A549 (cell line): ENCODE measurements around the gene SMAD3. TPM values are rescaled to one million over a fixed set of nuclear protein-coding genes. Genes with fewer than 3 reads are reported as not detected.

Source experiments
- ATAC-seq, 2 experiments: fragments of 200-7000 bp in 1 of 2; fragments of >200 bp in 1 of 2; cut with Nextera tagmentation in 1 of 2; cut with Tn5 transposase in 1 of 2; 3 replicates each; pipeline versions ENCODE4 v1.8.0 to v1.9.1; 2018 to 2020; ENCODE audit warnings: mild to moderate bottlenecking in 1 of 2, moderate library complexity in 1 of 2
- CTCF ChIA-PET: fragments of 300-600 bp; sonication (Branson Sonifier 250); formaldehyde crosslinking; extraction: SDS; loops from one replicate; lab custom pipeline; 2021; ENCODE audit warnings: antibody characterized with exemption, inconsistent platforms; lab: Yijun Ruan, JAX
- POLR2A ChIA-PET: fragments of 350-600 bp; formaldehyde crosslinking; extraction: SDS; loops from one replicate; lab custom pipeline; 2021; ENCODE audit warnings: antibody characterized with exemption, inconsistent platforms; lab: Yijun Ruan, JAX
- DNase-seq, 2 experiments: peaks; one replicate each; pipeline versions ENCODE4 v3.0.0 to v3.0.0-alpha.2; 2011 to 2016; ENCODE audit warnings: low read depth in 1 of 2, low spot score in 1 of 2
- FAIRE-seq: peaks from 2 replicates; lab custom pipeline; 2011; peaks lifted over from hg19 to GRCh38; lab: Jason Lieb, UNC
- H3K27ac ChIP-seq, 2 experiments: fragments of >200 bp; sonication (Bioruptor Twin); formaldehyde crosslinking; 3 replicates each; pipeline ENCODE4 v1.5.1; 2016 to 2017
- H3K4me1 ChIP-seq: fragments of >200 bp; sonication (Bioruptor Twin); formaldehyde crosslinking; 3 replicates; pipeline ENCODE4 v1.6.1; 2016
- H3K4me2 ChIP-seq: fragments of >200 bp; sonication (Bioruptor Twin); formaldehyde crosslinking; 3 replicates; pipeline ENCODE4 v1.6.1; 2016
- H3K4me3 ChIP-seq: fragments of >200 bp; sonication (Bioruptor Twin); formaldehyde crosslinking; 3 replicates; pipeline ENCODE4 v1.5.1; 2016
- H3K9me3 ChIP-seq: fragments of >200 bp; sonication (Bioruptor Twin); formaldehyde crosslinking; 3 replicates; pipeline ENCODE4 v1.6.1; 2016
- BCL3 ChIP-seq: fragments of >200 bp; sonication (Bioruptor Twin); formaldehyde crosslinking; IDR thresholded peaks from 3 replicates; pipeline ENCODE4 v1.6.1; 2016
- BHLHE40 ChIP-seq: IDR thresholded peaks from 2 replicates; pipeline ENCODE4 v1.6.1; 2012; ENCODE audit warnings: low read depth, low read length, inconsistent platforms
- CBX2 ChIP-seq: fragments of 200-600 bp; sonication (generic); IDR thresholded peaks from 2 replicates; pipeline ENCODE4 v1.6.1; 2016; ENCODE audit warnings: low read depth, mild to moderate bottlenecking, borderline replicate concordance
- CBX8 ChIP-seq: fragments of 200-600 bp; sonication (generic); IDR thresholded peaks from 2 replicates; pipeline ENCODE4 v1.6.1; 2016
- CHD4 ChIP-seq: fragments of 200-600 bp; sonication (generic); IDR thresholded peaks from 2 replicates; pipeline ENCODE4 v1.6.1; 2016; ENCODE audit warnings: antibody characterized with exemption, mild to moderate bottlenecking, borderline replicate concordance
- EHF ChIP-seq: fragments of 250-450 bp; sonication (Bioruptor Pico); IDR thresholded peaks from 2 replicates; pipeline ENCODE4 v1.5.0; 2020; ENCODE audit warnings: mild to moderate bottlenecking
- EHMT2 ChIP-seq: fragments of 200-600 bp; sonication (generic); IDR thresholded peaks from 2 replicates; pipeline ENCODE4 v1.6.1; 2016; ENCODE audit warnings: antibody characterized with exemption, low read depth, mild to moderate bottlenecking, moderate library complexity
- ELK1 ChIP-seq: fragments of 150-350 bp; IDR thresholded peaks from 2 replicates; pipeline ENCODE4 v1.6.1; 2014; ENCODE audit warnings: low read depth, mild to moderate bottlenecking, low read length
- EP300 ChIP-seq, 2 experiments: fragments of >200 bp; sonication (Bioruptor Twin); formaldehyde crosslinking; IDR thresholded peaks; 2 replicates in 1 of 2; 3 replicates in 1 of 2; pipeline ENCODE4 v1.6.1; 2016 to 2017
- ESRRA ChIP-seq: fragments of 150-350 bp; IDR thresholded peaks from 2 replicates; pipeline ENCODE4 v1.6.1; 2014; ENCODE audit warnings: mild to moderate bottlenecking, low read length, borderline replicate concordance
- FOSL2 ChIP-seq, 2 experiments: fragments of 450-650 bp in 1 of 2; fragments of >200 bp in 1 of 2; sonication (Bioruptor Twin) in 1 of 2; formaldehyde crosslinking; IDR thresholded peaks; 2 replicates each; pipeline versions ENCODE4 v1.5.0 to v1.6.1; 2016 to 2020; ENCODE audit warnings: mild to moderate bottlenecking in 1 of 2, moderate library complexity in 1 of 2
- FOXS1 ChIP-seq: fragments of 250-450 bp; sonication (Bioruptor Pico); IDR thresholded peaks from 2 replicates; pipeline ENCODE4 v1.5.0; 2020; ENCODE audit warnings: mild to moderate bottlenecking, moderate library complexity
- HDAC2 ChIP-seq: fragments of 200-600 bp; sonication (generic); IDR thresholded peaks from 2 replicates; pipeline ENCODE4 v1.6.1; 2016
- HES2 ChIP-seq: fragments of >200 bp; sonication (Bioruptor Twin); formaldehyde crosslinking; IDR thresholded peaks from 2 replicates; pipeline ENCODE4 v1.6.1; 2016
- HEYL ChIP-seq: fragments of 250-450 bp; sonication (Bioruptor Pico); IDR thresholded peaks from 2 replicates; pipeline ENCODE4 v1.8.0; 2021; ENCODE audit warnings: mild to moderate bottlenecking, moderate library complexity
- HOXA7 ChIP-seq: fragments of 250-450 bp; sonication (Bioruptor Pico); IDR thresholded peaks from 2 replicates; pipeline ENCODE4 v1.5.0; 2020; ENCODE audit warnings: mild to moderate bottlenecking, moderate library complexity
- HOXB13 ChIP-seq: fragments of 250-450 bp; sonication (Bioruptor Pico); IDR thresholded peaks from 2 replicates; pipeline ENCODE4 v1.5.0; 2020; ENCODE audit warnings: low read depth, mild to moderate bottlenecking, moderate library complexity
- HOXB5 ChIP-seq: fragments of 250-450 bp; sonication (Bioruptor Pico); IDR thresholded peaks from 2 replicates; pipeline ENCODE4 v1.5.0; 2020; ENCODE audit warnings: mild to moderate bottlenecking, moderate library complexity
- JUN ChIP-seq, 2 experiments: fragments of >200 bp; sonication (Bioruptor Twin); formaldehyde crosslinking; IDR thresholded peaks; 2 replicates in 1 of 2; 3 replicates in 1 of 2; pipeline ENCODE4 v1.6.1; 2016 to 2017
- KDM1A ChIP-seq: fragments of 200-600 bp; sonication (generic); IDR thresholded peaks from 2 replicates; pipeline ENCODE4 v1.6.1; 2016; ENCODE audit warnings: low read depth, mild to moderate bottlenecking
- MAFK ChIP-seq: fragments of 450-650 bp; IDR thresholded peaks from 2 replicates; pipeline ENCODE4 v1.6.1; 2014; ENCODE audit not compliant: partially characterized antibody
- MAX ChIP-seq: IDR thresholded peaks from 2 replicates; pipeline ENCODE4 v1.6.1; 2012
- MAZ ChIP-seq: fragments of 150-350 bp; IDR thresholded peaks from 2 replicates; pipeline ENCODE4 v1.6.1; 2014; ENCODE audit warnings: antibody characterized with exemption, low read depth, low read length, borderline replicate concordance
- MYC ChIP-seq: IDR thresholded peaks from 2 replicates; pipeline ENCODE4 v1.6.1; 2012; ENCODE audit warnings: mild to moderate bottlenecking, inconsistent platforms, low read length, improper control_type of control experiment, borderline replicate concordance
- NFE2L2 ChIP-seq: fragments of 150-350 bp; conservative IDR thresholded peaks from 2 replicates; pipeline ENCODE4 v1.6.1; 2014; ENCODE audit warnings: low read length
- NPAS2 ChIP-seq: fragments of 250-450 bp; sonication (Bioruptor Pico); IDR thresholded peaks from 2 replicates; pipeline ENCODE4 v1.8.0; 2022; ENCODE audit warnings: mild to moderate bottlenecking, moderate library complexity, borderline replicate concordance
- PHF8 ChIP-seq: fragments of 200-600 bp; sonication (generic); IDR thresholded peaks from 2 replicates; pipeline ENCODE4 v1.6.1; 2016; ENCODE audit warnings: low read depth, mild to moderate bottlenecking, antibody characterized with exemption, moderate library complexity, borderline replicate concordance
- POLR2A ChIP-seq: IDR thresholded peaks from 2 replicates; pipeline ENCODE4 v1.6.1; 2012; ENCODE audit warnings: mild to moderate bottlenecking, low read length
- POLR2AphosphoS2 ChIP-seq: conservative IDR thresholded peaks from 2 replicates; pipeline ENCODE4 v1.6.1; 2012; ENCODE audit warnings: low read length, improper control_type of control experiment, inconsistent platforms
- RARB ChIP-seq: fragments of 250-450 bp; sonication (Bioruptor Pico); IDR thresholded peaks from 2 replicates; pipeline ENCODE4 v1.8.0; 2021; ENCODE audit warnings: mild to moderate bottlenecking, moderate library complexity
- RCOR1 ChIP-seq: fragments of 150-350 bp; IDR thresholded peaks from 2 replicates; pipeline ENCODE4 v1.6.1; 2014; ENCODE audit warnings: antibody characterized with exemption, low read length, low read depth
- RNF2 ChIP-seq: fragments of 200-600 bp; sonication (generic); IDR thresholded peaks from 2 replicates; pipeline ENCODE4 v1.6.1; 2016; ENCODE audit warnings: low read depth, mild to moderate bottlenecking, antibody characterized with exemption, moderate library complexity, borderline replicate concordance
- SMC3 ChIP-seq: fragments of >200 bp; sonication (Bioruptor Twin); formaldehyde crosslinking; IDR thresholded peaks from 3 replicates; pipeline ENCODE4 v1.6.1; 2018; ENCODE audit warnings: inconsistent platforms
- SREBF2 ChIP-seq: fragments of 450-650 bp; IDR thresholded peaks from 2 replicates; pipeline ENCODE4 v1.6.1; 2014; ENCODE audit warnings: mild to moderate bottlenecking, moderate library complexity
- TFCP2L1 ChIP-seq: fragments of 250-450 bp; sonication (Bioruptor Pico); IDR thresholded peaks from 2 replicates; pipeline ENCODE4 v1.5.0; 2021; ENCODE audit warnings: mild to moderate bottlenecking
- TP53 ChIP-seq: fragments of 250-450 bp; sonication (Bioruptor Pico); IDR thresholded peaks from 2 replicates; pipeline ENCODE4 v1.5.0; 2021; ENCODE audit warnings: mild to moderate bottlenecking, moderate library complexity
- USF2 ChIP-seq: fragments of 450-650 bp; IDR thresholded peaks from 2 replicates; pipeline ENCODE4 v1.6.1; 2014; ENCODE audit warnings: antibody characterized with exemption
- ZFP36 ChIP-seq: fragments of 450-650 bp; IDR thresholded peaks from 2 replicates; pipeline ENCODE4 v1.6.1; 2014; ENCODE audit warnings: borderline replicate concordance; ENCODE audit not compliant: partially characterized antibody
- ZNF302 ChIP-seq: fragments of 250-450 bp; sonication (Bioruptor Pico); IDR thresholded peaks from 2 replicates; pipeline ENCODE4 v1.9.0; 2021; ENCODE audit warnings: inconsistent platforms, mild to moderate bottlenecking, moderate library complexity
- WGBS: methylation state at CpG from one replicate; pipeline ENCODE4 v1.1.6; 2017; ENCODE audit errors: missing lambda C conversion rate; 5-methylcytosine and 5-hydroxymethylcytosine counted together
- polyA plus RNA-seq, 4 experiments: library from polyadenylated mRNA; depleted of rRNA in 3 of 4; stranded (reverse); fragments of >200 nt; fragmentation: RNase III in 1 of 4; extraction: RNeasy Plus Mini Kit Qiagen cat#74134 plus additional on column Dnase treatment in 1 of 4; gene quantifications; 2 replicates in 3 of 4; 3 replicates in 1 of 4; pipeline ENCODE4 v1.2.3, GENCODE V29; 2011 to 2017

The SMAD3 gene
- polyA plus RNA-seq, 2 of the 4 experiments (the other 2 are of a cell fraction) = 74.6 to 77.2 TPM

- H3K9me3 ChIP-seq = peaks cover 16% of the 10 kb centered on the region
- DNase-seq (peak in 1 of 2 experiments; percentile 57), ATAC-seq (no peak), FAIRE-seq (no peak)
- ChIA-PET CTCF (interaction anchor here (0.9 to 11.7 kb wide), 5 partner anchors 15 to 162 kb away, joined by 3 to 142 read pairs (median 4); no protein-coding TSS in a partner anchor), POLR2A (interaction anchor here (2.8 to 3.1 kb wide), 3 partner anchors 11 to 59 kb away, joined by 10 to 16 read pairs (median 13); no protein-coding TSS in a partner anchor)
- peaks cover 79% of the 10 kb centered on the region for H3K4me1 ChIP-seq
- WGBS = 35% methylated on average over 9 of the region's 9 CpGs
- H3K27ac ChIP-seq = peak overlapping the region; percentile 92 to 93
- no peak overlapping the region for H3K4me3 ChIP-seq
- H3K4me2 ChIP-seq = peak overlapping the region; percentile 72
- TF ChIP-seq CBX8 (no peak), EHF (CRISPR knock-in tag) (peak; percentile 76), HES2 (no peak), HOXA7 (CRISPR knock-in tag) (peak; percentile 20; the same call in 1 of the 2 replicates), RNF2 (no peak), NPAS2 (no peak), USF2 (no peak), SMC3 (no peak), FOXS1 (peak; percentile 26; the same call in 1 of the 2 replicates), NFE2L2 (no peak), POLR2AphosphoS2 (no peak), KDM1A (no peak), HDAC2 (no peak), HOXB5 (peak; percentile 73), HOXB13 (CRISPR knock-in tag) (peak; percentile 87), TFCP2L1 (CRISPR knock-in tag) (peak; percentile 20; the same call in 1 of the 2 replicates), EHMT2 (no peak), MAZ (no peak), RARB (peak; percentile 9; the same call in 1 of the 2 replicates), CBX2 (no peak), ELK1 (no peak), TP53 (CRISPR knock-in tag) (no peak; the same call in 1 of the 2 replicates), MAX (no peak), JUN (IDR thresholded peaks at IDR 0.05) (0 out of 5 replicates have a peak, but pooled peaks of 1 of the 2 experiments have one; percentile 33), HEYL (CRISPR knock-in tag) (0 out of 2 replicates have a peak, but pooled peaks have one; percentile 47), MYC (no peak), BCL3 (no peak), EP300 (IDR thresholded peaks at IDR 0.05) (no peak), FOSL2 (IDR thresholded peaks at IDR 0.05) (no peak), FOSL2 (CRISPR knock-in tag; IDR thresholded peaks at IDR 0.05) (no peak), ESRRA (no peak), MAFK (no peak), ZFP36 (no peak), POLR2A (no peak), ZNF302 (CRISPR knock-in tag) (peak; percentile 83), SREBF2 (no peak), CHD4 (no peak), BHLHE40 (no peak), RCOR1 (no peak), PHF8 (no peak)
Observed at GRCh38 chr15:67108122-67108961, 42.9 kb downstream of the SMAD3 start.
